Liver (tissue), 10 donors: ENCODE measurements around the gene RRP1. TPM values are rescaled to one million over a fixed set of nuclear protein-coding genes. Genes with fewer than 3 reads are reported as not detected.

Experiments used
- DNase-seq: peaks from one replicate; pipeline ENCODE4 v3.0.0-alpha.2; 2017; ENCODE audit warnings: low spot score
- H3K27ac ChIP-seq, 2 donors: one replicate each; pipeline ENCODE4 v1.7.0; 2013; ENCODE audit warnings: inconsistent platforms in 2 of 2, low read length in 2 of 2, control low read depth in 1 of 2, low read depth in 1 of 2, mild to moderate bottlenecking in 1 of 2
- H3K27me3 ChIP-seq, 4 donors: one replicate each; pipeline versions ENCODE4 v1.6.1 to v1.7.0; 2013; ENCODE audit warnings: low read length in 3 of 4, inconsistent platforms in 1 of 4, mild to moderate bottlenecking in 1 of 4, moderate library complexity in 1 of 4; ENCODE audit not compliant: control insufficient read depth in 4 of 4, insufficient read depth in 4 of 4
- H3K36me3 ChIP-seq, 4 donors: one replicate each; pipeline versions ENCODE4 v1.6.1 to v1.7.0; 2013; ENCODE audit warnings: low read length in 3 of 4, mild to moderate bottlenecking in 3 of 4, low read depth in 1 of 4, moderate library complexity in 1 of 4; ENCODE audit not compliant: control insufficient read depth in 4 of 4, insufficient read depth in 3 of 4
- H3K4me1 ChIP-seq, 4 donors: one replicate each; pipeline versions ENCODE4 v1.6.1 to v1.7.0; 2013; ENCODE audit warnings: low read length in 3 of 4, mild to moderate bottlenecking in 3 of 4, moderate library complexity in 1 of 4; ENCODE audit not compliant: control insufficient read depth in 4 of 4, insufficient read depth in 4 of 4
- H3K4me3 ChIP-seq, 3 donors: one replicate each; pipeline versions ENCODE4 v1.6.1 to v1.7.0; 2013; ENCODE audit warnings: low read length in 3 of 3, control low read depth in 1 of 3, low read depth in 1 of 3, mild to moderate bottlenecking in 1 of 3
- H3K9ac ChIP-seq, 2 donors: one replicate each; pipeline ENCODE4 v1.7.0; 2013; ENCODE audit warnings: low read length in 2 of 2, mild to moderate bottlenecking in 2 of 2, moderate library complexity in 2 of 2, control low read depth in 1 of 2, low read depth in 1 of 2
- H3K9me3 ChIP-seq, 4 donors: one replicate each; pipeline versions ENCODE4 v1.6.1 to v1.7.0; 2013; ENCODE audit warnings: low read length in 3 of 4; ENCODE audit not compliant: control insufficient read depth in 4 of 4
- CTCF ChIP-seq: fragments of 150-350 bp; IDR thresholded peaks from 2 replicates; pipeline ENCODE4 v1.5.1; 2017; ENCODE audit warnings: improper control_type of control experiment, low read depth, low read length; ENCODE audit not compliant: missing input control
- EGR1 ChIP-seq, 2 donors: IDR thresholded peaks; 2 replicates each; pipeline ENCODE4 v1.6.1; 2016 to 2018; ENCODE audit warnings: antibody characterized with exemption in 2 of 2, low read depth in 2 of 2
- FOXA1 ChIP-seq: IDR thresholded peaks from 2 replicates; pipeline ENCODE4 v1.6.1; 2016; ENCODE audit warnings: antibody characterized with exemption
- FOXA2 ChIP-seq: IDR thresholded peaks from 2 replicates; pipeline ENCODE4 v1.6.1; 2016; ENCODE audit warnings: antibody characterized with exemption
- GABPA ChIP-seq, 2 donors: IDR thresholded peaks in 1 of 2; conservative IDR thresholded peaks in 1 of 2; 2 replicates each; pipeline ENCODE4 v1.6.1; 2016; ENCODE audit warnings: antibody characterized with exemption in 2 of 2, mild to moderate bottlenecking in 1 of 2, moderate library complexity in 1 of 2
- HNF4G ChIP-seq: IDR thresholded peaks from 2 replicates; pipeline ENCODE4 v1.6.1; 2016; ENCODE audit warnings: antibody characterized with exemption
- JUND ChIP-seq, 2 donors: IDR thresholded peaks; 2 replicates each; pipeline ENCODE4 v1.6.1; 2016; ENCODE audit warnings: antibody characterized with exemption in 2 of 2
- NR2F2 ChIP-seq: IDR thresholded peaks from 2 replicates; pipeline ENCODE4 v1.6.1; 2016; ENCODE audit warnings: antibody characterized with exemption
- RAD21 ChIP-seq, 2 donors: IDR thresholded peaks; 2 replicates each; pipeline ENCODE4 v1.6.1; 2016; ENCODE audit warnings: antibody characterized with exemption in 2 of 2, mild to moderate bottlenecking in 2 of 2
- REST ChIP-seq: IDR thresholded peaks from 2 replicates; pipeline ENCODE4 v1.6.1; 2016; ENCODE audit warnings: antibody characterized with exemption, mild to moderate bottlenecking
- RXRA ChIP-seq, 2 donors: IDR thresholded peaks; 2 replicates each; pipeline ENCODE4 v1.6.1; 2017 to 2018; ENCODE audit warnings: antibody characterized with exemption in 2 of 2, mild to moderate bottlenecking in 1 of 2
- SP1 ChIP-seq: IDR thresholded peaks from 2 replicates; pipeline ENCODE4 v1.6.1; 2018; ENCODE audit warnings: antibody characterized with exemption, mild to moderate bottlenecking
- TAF1 ChIP-seq: conservative IDR thresholded peaks from 2 replicates; pipeline ENCODE4 v1.6.1; 2016; ENCODE audit warnings: antibody characterized with exemption, mild to moderate bottlenecking
- YY1 ChIP-seq: IDR thresholded peaks from 2 replicates; pipeline ENCODE4 v1.6.1; 2016; ENCODE audit warnings: antibody characterized with exemption, mild to moderate bottlenecking
- WGBS: extraction: QIAGEN DNeasy Blood & Tissue Kit; methylation state at CpG from one replicate; pipeline ENCODE4 v1.1.7; 2013; 5-methylcytosine and 5-hydroxymethylcytosine counted together
- polyA plus RNA-seq, 2 donors: library from polyadenylated mRNA; stranded (reverse) in 1 of 2; unstranded in 1 of 2; fragments of 200-250 nt in 1 of 2; fragments of >200 nt in 1 of 2; fragmentation: Nextera tagmentation in 1 of 2; extraction: Ambion mirVana in 1 of 2; gene quantifications; one replicate each; pipeline versions ENCODE4 v1.2.1 to v1.2.3, GENCODE V29; 2013 to 2015
- small RNA-seq: library from RNA; depleted of rRNA; stranded (forward); fragments of <200 nt; gene quantifications from one replicate; pipeline ENCODE3, GENCODE V24; 2014
- total RNA-seq, 2 donors: library from RNA; depleted of rRNA; stranded (reverse); fragments of >200 nt; gene quantifications; one replicate each; pipeline ENCODE4 v1.2.3, GENCODE V29; 2014
- TF ChIP-seq, protein P1 (sequence below): IDR thresholded peaks from 2 replicates; pipeline ENCODE4 v1.6.1; 2016; ENCODE audit warnings: antibody characterized with exemption
- TF ChIP-seq, protein P2 (sequence below): IDR thresholded peaks from 2 replicates; pipeline ENCODE4 v1.6.1; 2016; ENCODE audit warnings: antibody characterized with exemption
- TF ChIP-seq, protein P3 (sequence below): IDR thresholded peaks from 2 replicates; pipeline ENCODE4 v1.6.1; 2016; ENCODE audit warnings: antibody characterized with exemption
- donor health status: healthy.
- donor health status: healthy.
- donor health status: healthy.
- donor health status: healthy.
- donor health status: healthy.

The RRP1 gene
- total and polyA plus RNA-seq, 4 donors = 5.4 to 15.0 (median 7.7) TPM

GRCh38 chr21:43853851-43854772, 64.7 kb downstream of the RRP1 start:
- Histone ChIP-seq H3K36me3 (no peaks in the 10 kb centered on the region), H3K27me3 (no peaks in the 10 kb centered on the region), H3K4me1 (no peaks in the 10 kb centered on the region), H3K9ac (no peak overlapping the region), H3K4me3 (no peak overlapping the region), H3K27ac (no peak overlapping the region), H3K9me3 (no peaks in the 10 kb centered on the region)
- no peak for DNase-seq
- TF ChIP-seq HNF4G (no peak), EGR1 (IDR thresholded peaks at IDR 0.05; ENCODE audit: low read depth in 2 of 2) (no peak), RXRA (IDR thresholded peaks at IDR 0.05) (no peak), RAD21 (IDR thresholded peaks at IDR 0.05) (no peak), CTCF (no peak), YY1 (no peak), GABPA (IDR thresholded peaks at IDR 0.05 in 1 of 2, conservative IDR thresholded peaks at IDR 0.05 in 1 of 2) (no peak), NR2F2 (no peak), SP1 (no peak), FOXA1 (no peak), FOXA2 (no peak), REST (no peak), JUND (IDR thresholded peaks at IDR 0.05) (no peak), TAF1 (no peak)
- TF ChIP-seq, protein P1, sequence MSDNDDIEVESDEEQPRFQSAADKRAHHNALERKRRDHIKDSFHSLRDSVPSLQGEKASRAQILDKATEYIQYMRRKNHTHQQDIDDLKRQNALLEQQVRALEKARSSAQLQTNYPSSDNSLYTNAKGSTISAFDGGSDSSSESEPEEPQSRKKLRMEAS = no peak
- TF ChIP-seq, protein P2, sequence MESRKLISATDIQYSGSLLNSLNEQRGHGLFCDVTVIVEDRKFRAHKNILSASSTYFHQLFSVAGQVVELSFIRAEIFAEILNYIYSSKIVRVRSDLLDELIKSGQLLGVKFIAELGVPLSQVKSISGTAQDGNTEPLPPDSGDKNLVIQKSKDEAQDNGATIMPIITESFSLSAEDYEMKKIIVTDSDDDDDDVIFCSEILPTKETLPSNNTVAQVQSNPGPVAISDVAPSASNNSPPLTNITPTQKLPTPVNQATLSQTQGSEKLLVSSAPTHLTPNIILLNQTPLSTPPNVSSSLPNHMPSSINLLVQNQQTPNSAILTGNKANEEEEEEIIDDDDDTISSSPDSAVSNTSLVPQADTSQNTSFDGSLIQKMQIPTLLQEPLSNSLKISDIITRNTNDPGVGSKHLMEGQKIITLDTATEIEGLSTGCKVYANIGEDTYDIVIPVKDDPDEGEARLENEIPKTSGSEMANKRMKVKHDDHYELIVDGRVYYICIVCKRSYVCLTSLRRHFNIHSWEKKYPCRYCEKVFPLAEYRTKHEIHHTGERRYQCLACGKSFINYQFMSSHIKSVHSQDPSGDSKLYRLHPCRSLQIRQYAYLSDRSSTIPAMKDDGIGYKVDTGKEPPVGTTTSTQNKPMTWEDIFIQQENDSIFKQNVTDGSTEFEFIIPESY = no peak
- TF ChIP-seq, protein P3, sequence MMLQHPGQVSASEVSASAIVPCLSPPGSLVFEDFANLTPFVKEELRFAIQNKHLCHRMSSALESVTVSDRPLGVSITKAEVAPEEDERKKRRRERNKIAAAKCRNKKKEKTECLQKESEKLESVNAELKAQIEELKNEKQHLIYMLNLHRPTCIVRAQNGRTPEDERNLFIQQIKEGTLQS = no peak
- WGBS = 93% methylated on average over 34 of the region's 34 CpGs

Small RNA genes within 50 kb of the gene (small RNA-seq; reads per million reads assigned to genes)
- not detected for gene AP001052.1

Other genes with a start within 250 kb of the RRP1 start
- under 1 TPM; 0.14 to 0.33 TPM for gene HSF2BP, start 130.1 kb upstream of the RRP1 start, total RNA-seq
- under 1 TPM in 1 of 2 donors, not detected in 1; 0.16 TPM for gene HSF2BP, start 130.1 kb upstream of the RRP1 start, polyA plus RNA-seq
- 10 to 100 TPM in 1 of 2 donors, 1 to 10 TPM in 1; 9.2 to 12.6 TPM for gene RRP1B, start 130.0 kb upstream of the RRP1 start, total RNA-seq
- 1 to 10 TPM; 7.3 to 7.6 TPM for gene RRP1B, start 130.0 kb upstream of the RRP1 start, polyA plus RNA-seq
- 100 to 1,000 TPM in 1 of 2 donors, 10 to 100 TPM in 1; 20.5 to 104 TPM for gene PDXK, start 70.4 kb upstream of the RRP1 start, total RNA-seq
- 10 to 100 TPM; 34.7 to 35.0 TPM for gene PDXK, start 70.4 kb upstream of the RRP1 start, polyA plus RNA-seq
- gene CSTB, start 13.3 kb upstream of the RRP1 start, total RNA-seq = 1 to 10 TPM; 3.8 to 7.7 TPM
- gene CSTB, start 13.3 kb upstream of the RRP1 start, polyA plus RNA-seq = 10 to 100 TPM; 59.8 to 62.4 TPM
- gene AGPAT3, start 75.6 kb downstream of the RRP1 start, total RNA-seq = 100 to 1,000 TPM in 1 of 2 donors, 10 to 100 TPM in 1; 60.7 to 148 TPM
- gene AGPAT3, start 75.6 kb downstream of the RRP1 start, polyA plus RNA-seq = 10 to 100 TPM; 32.3 to 58.9 TPM
- gene TRAPPC10, start 222.7 kb downstream of the RRP1 start, total RNA-seq = 10 to 100 TPM; 16.6 to 24.9 TPM
- 1 to 10 TPM; 4.9 to 7.2 TPM for gene TRAPPC10, start 222.7 kb downstream of the RRP1 start, polyA plus RNA-seq